H1 (cell line): Measurements from ENCODE around the gene ZMYM3. TPM values are rescaled to one million over a fixed set of nuclear protein-coding genes. Genes with fewer than 3 reads are reported as not detected.

Experiments used
- CHD7 ChIP-seq: fragments of 300-600 bp; sonication (generic); IDR thresholded peaks from 2 replicates; pipeline ENCODE4 v1.7.1; 2012; ENCODE audit warnings: low read length, moderate library complexity, mild to moderate bottlenecking, inconsistent platforms; ENCODE audit not compliant: insufficient replicate concordance
- EZH2 ChIP-seq: fragments of 200-600 bp; sonication (generic); IDR thresholded peaks from 2 replicates; pipeline ENCODE4 v1.7.1; 2012; ENCODE audit warnings: low read depth, mild to moderate bottlenecking, moderate library complexity, low read length, inconsistent platforms; ENCODE audit not compliant: severe bottlenecking
- GABPA ChIP-seq: IDR thresholded peaks from 2 replicates; pipeline ENCODE4 v1.6.1; 2011; ENCODE audit warnings: mild to moderate bottlenecking, low read length, moderate library complexity, borderline replicate concordance; ENCODE audit not compliant: insufficient read depth
- KDM5A ChIP-seq: fragments of 200-600 bp; IDR thresholded peaks from 2 replicates; pipeline ENCODE4 v1.7.1; 2012; ENCODE audit warnings: mild to moderate bottlenecking, low read length, inconsistent platforms, mixed read lengths
- SP1 ChIP-seq: IDR thresholded peaks from 2 replicates; pipeline ENCODE4 v1.6.1; 2011; ENCODE audit warnings: low read depth, low read length
- ZNF274 ChIP-seq: IDR thresholded peaks from 2 replicates; pipeline ENCODE4 v1.7.0; 2012; ENCODE audit warnings: low read length, borderline replicate concordance; ENCODE audit errors: extremely low read depth
- polyA plus RNA-seq, 7 experiments: library from polyadenylated mRNA; depleted of rRNA in 3 of 7; stranded (reverse) in 5 of 7; unstranded in 2 of 7; fragments of >200 nt in 5 of 7; fragments of 200-250 nt in 2 of 7; gene quantifications; 1 replicate in 5 of 7; 2 replicates in 1 of 7; 4 replicates in 1 of 7; pipeline versions ENCODE4 v1.2.1 to v1.2.3, GENCODE V29; 2011 to 2013; ENCODE audit warnings: missing spikeins in 2 of 7, mixed read lengths in 2 of 7
- total RNA-seq: library from RNA; stranded (reverse); fragmentation: NEBNext Ultra II Directional; extraction: Animal tissue kit (Norgen Biotek cat#: 25700); gene quantifications from 2 replicates; pipeline ENCODE4 v1.2.1, GENCODE V29; 2021

ZMYM3 gene
- total and polyA plus RNA-seq, 2 of the 8 experiments (the other 6 are each of a cell fraction or from before 2014, with no cell fraction given) = 56.7 to 82.0 TPM

- TF ChIP-seq CHD7 = no peak
- TF ChIP-seq KDM5A = no peak
- TF ChIP-seq SP1 = no peak
- no peak for TF ChIP-seq GABPA
- TF ChIP-seq ZNF274 = no peak
- no peak for TF ChIP-seq EZH2
Observed at GRCh38 chrX:71241301-71241700, 12.6 kb downstream of the ZMYM3 start (continued).
